DLD1 (cell line): ENCODE measurements around the gene FALEC.

ENCODE experiments used
- in situ Hi-C: cut with HindIII; loops from 2 replicates; pipeline ENCODE4 v1.10.0; 2017; ENCODE audit warnings: low sequenced_read_pairs

FALEC gene

DNA sequence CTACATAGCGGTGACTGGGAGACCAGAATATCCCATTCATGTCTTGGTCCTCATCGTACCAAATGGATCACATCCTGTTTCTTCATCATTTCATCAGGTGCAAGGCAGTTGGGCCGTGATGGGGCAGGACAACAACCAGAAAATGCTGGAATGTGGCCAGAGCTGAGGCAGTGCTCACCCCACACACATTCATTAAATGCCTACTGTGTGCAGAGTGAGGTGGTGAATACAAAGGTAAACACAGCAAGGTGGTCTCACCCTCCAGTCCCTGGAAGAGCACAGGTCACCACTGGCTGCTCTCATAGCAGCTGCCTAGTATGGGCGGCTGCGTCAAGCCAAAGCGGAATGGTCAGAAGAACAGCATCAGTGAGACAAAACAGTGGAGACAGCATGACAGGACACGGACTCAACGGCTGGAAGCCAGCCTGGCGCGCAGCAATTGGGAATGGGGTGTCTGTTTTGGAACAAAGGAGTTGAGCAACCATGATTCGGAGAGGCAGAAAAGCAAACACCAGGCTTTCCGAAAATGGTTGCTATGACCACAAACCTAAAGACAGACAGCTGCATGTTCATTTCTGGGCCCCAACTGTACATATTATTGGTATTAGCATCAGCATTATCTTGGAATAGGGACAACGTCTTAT, 28.1 kb downstream of the FALEC start:
- in situ Hi-C loops, result no loop called here

GRCh38 chr1:150544204-150544603, 28.7 kb downstream of the FALEC start:
- in situ Hi-C loops, result no loop called here

GRCh38 chr1:150545486-150546032, 30.0 kb downstream of the FALEC start:
- in situ Hi-C loops, result no loop called here

GRCh38 chr1:150546294-150546937, 30.9 kb downstream of the FALEC start:
- in situ Hi-C loops, result no loop called here

DNA sequence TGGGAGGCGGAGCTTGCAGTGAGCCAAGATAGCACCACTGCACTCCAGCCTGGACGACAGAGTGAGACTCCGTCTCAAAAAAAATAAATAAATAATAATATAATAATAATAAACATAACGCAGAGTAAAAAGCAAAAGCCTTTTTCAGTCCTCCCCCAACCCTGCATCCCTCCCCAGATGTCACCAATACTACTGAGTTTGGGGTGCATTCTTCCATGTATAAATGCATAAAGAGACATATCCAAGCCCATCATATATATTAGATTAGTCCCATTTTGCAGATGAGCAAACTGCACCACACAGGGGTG, 32.7 kb downstream of the FALEC start:
- in situ Hi-C loops, result no loop called here

- in situ Hi-C loops, result no loop called here
Observed at GRCh38 chr1:150548632-150549495, 33.3 kb downstream of the FALEC start, which contains the start of gene ADAMTSL4. Gene ADAMTSL4, plus strand, starts transcription at chr1:150549408. Its CDS starts 2,881 bp downstream, at chr1:150552289.

- in situ Hi-C loops, result no loop called here
Observed at GRCh38 chr1:150549496-150550221, 34.1 kb downstream of the FALEC start.

DNA sequence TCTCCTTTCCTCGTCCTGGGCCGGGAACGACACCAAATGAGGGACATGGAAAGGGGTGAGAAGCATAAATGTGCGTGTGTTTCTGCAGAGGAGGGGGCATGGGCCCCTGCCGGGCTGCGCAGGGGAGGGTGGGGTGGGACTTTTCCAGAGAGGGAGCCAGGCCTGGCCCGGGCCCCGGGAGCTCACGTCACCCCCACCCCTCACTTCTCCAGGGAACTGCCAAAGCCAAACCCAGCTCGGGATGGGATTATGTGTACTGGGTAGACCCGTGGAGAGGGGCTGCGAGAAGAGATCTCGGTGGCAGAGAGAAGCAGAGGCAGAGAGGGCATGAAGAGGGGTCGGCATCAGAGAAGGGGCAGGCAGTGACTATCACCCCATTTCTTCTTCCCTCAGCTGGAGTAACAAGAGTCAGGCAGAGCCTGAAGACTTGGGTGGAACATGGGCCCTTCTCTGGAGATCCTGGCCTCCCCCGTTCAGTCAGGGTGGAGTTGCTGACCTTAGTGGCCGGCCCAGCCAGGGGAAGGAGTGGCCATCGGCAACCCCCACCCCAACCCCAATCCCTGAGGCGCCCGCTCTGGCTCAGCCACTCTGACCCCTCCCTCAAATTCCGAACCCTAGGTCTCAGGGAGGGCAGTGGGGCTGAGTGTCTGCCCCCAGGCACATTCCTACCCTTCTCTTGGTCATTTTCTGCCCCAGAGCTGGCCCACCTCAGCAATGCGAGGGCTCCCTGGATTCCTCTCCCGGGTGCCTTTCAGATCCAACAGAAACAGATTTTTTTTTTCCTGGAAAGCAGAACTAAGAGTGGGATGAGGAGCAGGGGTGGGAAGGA, 34.9 kb downstream of the FALEC start:
- in situ Hi-C loops, result no loop called here

GRCh38 chr1:150551051-150551783, 35.7 kb downstream of the FALEC start:
- in situ Hi-C loops, result no loop called here

DNA sequence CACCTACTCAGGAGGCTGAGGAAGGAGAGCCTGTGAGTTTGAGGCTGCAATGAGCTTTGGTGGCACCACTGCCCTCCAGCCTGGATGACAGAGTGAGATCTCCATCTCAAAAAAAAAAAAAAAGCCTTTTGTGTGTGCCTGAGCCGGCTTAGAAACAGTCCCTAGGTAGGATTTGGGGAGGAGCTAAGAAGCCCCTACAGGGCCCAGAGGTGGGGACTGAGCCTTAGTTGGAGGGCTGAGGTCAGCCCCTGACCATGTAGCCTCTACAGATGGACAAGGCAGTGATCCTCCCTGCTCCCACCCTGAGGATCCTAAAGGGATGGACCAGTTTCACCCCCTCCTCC, 36.2 kb downstream of the FALEC start:
- in situ Hi-C loops, result no loop called here

DNA sequence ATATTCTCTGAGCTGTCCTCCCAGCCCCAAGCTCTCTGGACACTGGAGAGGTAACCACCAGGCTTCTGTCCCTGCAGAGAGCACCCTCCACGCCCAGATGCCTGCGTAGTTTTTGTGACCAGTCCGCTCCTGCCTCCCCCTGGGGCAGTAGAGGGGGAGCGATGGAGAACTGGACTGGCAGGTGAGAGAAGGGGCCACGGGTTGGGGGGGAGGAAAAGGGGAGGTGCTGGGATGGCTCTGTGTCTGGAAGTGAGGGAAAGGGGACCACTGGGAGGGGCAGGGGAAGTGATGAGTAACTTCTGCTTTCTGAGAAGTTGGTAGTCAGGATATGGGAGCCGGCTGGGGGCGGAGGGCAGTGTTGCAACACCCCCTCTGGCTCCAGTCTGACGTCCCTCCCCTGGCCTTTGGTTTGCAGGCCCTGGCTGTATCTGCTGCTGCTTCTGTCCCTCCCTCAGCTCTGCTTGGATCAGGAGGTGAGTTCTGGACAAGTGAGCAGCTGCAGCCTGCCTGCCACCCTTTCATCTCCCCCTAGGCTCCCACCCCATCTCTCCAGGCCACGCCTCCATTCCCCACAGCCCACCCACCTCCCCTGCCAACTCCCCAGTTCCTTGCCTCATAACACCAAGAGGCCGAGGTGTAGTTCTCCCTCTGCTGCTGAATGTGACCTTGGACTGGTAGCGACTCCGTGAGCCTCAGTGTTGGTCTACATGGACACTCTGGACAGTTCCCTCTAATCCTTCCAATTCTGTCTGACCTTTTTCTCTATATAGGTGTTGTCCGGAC, 36.8 kb downstream of the FALEC start:
- in situ Hi-C loops, result no loop called here

- in situ Hi-C loops, result no loop called here
Observed at GRCh38 chr1:150552911-150553289, 37.3 kb downstream of the FALEC start.

GRCh38 chr1:150553392-150554085, 38.0 kb downstream of the FALEC start:
- in situ Hi-C loops, result no loop called here

DNA sequence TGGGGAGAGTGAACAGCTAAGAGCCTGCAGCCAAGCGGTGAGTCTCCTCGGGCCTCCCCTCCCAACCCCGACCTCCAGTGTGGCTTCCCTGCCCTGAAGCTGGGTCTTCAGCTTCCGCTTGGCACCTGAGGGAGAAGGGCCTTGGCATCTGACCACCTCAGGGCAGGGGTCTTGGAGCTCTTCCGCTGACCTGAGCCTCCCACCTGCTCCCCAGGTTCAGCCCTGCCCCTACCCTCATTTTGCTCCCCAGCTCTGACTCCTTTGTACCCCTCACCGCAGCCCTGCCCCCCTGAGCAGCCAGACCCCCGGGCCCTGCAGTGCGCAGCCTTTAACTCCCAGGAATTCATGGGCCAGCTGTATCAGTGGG, 38.5 kb downstream of the FALEC start:
- in situ Hi-C loops, result no loop called here

GRCh38 chr1:150555198-150555970, 39.8 kb downstream of the FALEC start:
- in situ Hi-C loops, result no loop called here

DNA sequence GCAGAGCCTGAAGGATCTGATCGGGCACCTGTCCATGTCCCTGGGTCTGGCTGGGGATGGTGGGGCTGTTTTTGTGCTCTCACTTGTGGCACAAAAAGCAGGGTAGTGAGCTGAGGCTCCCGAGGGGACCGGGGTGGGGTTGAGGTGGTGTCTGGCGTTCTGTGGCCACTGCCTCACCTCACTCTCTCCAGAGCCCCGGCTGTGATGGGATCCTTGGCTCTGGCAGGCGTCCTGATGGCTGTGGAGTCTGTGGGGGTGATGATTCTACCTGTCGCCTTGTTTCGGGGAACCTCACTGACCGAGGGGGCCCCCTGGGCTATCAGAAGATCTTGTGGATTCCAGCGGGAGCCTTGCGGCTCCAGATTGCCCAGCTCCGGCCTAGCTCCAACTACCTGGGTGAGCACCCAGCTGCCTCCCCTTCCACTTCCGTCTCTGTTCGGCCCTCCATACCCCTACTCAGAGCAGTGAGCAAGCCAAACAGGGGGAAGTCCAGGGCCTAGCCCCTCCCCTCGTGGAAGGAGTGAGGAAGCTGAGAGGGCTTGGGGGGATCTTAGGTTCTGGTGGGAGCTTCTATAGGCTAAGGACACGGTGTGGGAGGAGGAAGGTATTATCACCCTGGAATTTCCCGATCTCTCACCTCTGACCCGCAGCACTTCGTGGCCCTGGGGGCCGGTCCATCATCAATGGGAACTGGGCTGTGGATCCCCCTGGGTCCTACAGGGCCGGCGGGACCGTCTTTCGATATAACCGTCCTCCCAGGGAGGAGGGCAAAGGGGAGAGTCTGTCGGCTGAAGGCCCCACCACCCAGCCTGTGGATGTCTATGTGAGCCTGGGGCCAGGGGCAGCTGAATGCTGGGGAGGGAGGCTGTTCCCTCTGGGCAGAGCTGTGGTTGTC, 40.7 kb downstream of the FALEC start:
- in situ Hi-C loops, result no loop called here
